K562 (cell line): Measurements from ENCODE around the gene AP2A2. TPM values are rescaled to one million over a fixed set of nuclear protein-coding genes. Genes with fewer than 3 reads are reported as not detected.

Experiments
- ATAC-seq: fragments of 200-7000 bp; cut with Tn5 transposase; 3 replicates; pipeline ENCODE4 v1.9.1; 2020; ENCODE audit warnings: moderate library complexity
- BruUV-seq: library from RNA; stranded (reverse); fragments of 400-500 nt; replicated peaks from 2 replicates; lab custom pipeline; 2021; lab: Mats Ljungman, UMichigan
- CTCF ChIA-PET: fragments of 300-600 bp; formaldehyde crosslinking; extraction: SDS; loops from one replicate; lab custom pipeline; 2021; ENCODE audit warnings: low intra/inter-chr PET ratio; lab: Yijun Ruan, JAX
- POLR2A ChIA-PET: fragments of 300-600, 350-650 bp; sonication (Branson Sonifier 250); formaldehyde crosslinking; extraction: SDS; loops from one replicate; lab custom pipeline; 2021; ENCODE audit warnings: antibody characterized with exemption, inconsistent platforms; lab: Yijun Ruan, JAX
- DNase-seq, 4 experiments: peaks; one replicate each; pipeline versions ENCODE4 v3.0.0 to v3.0.0-alpha.2; 2011 to 2018; ENCODE audit warnings: low spot score in 3 of 4, mixed read lengths in 3 of 4; ENCODE audit errors: extremely low read depth in 1 of 4
- FAIRE-seq: peaks from 2 replicates; lab custom pipeline; 2011; peaks lifted over from hg19 to GRCh38; lab: Jason Lieb, UNC
- H2AFZ ChIP-seq: 2 replicates; pipeline ENCODE4 v1.6.0; 2011; ENCODE audit warnings: low read depth, low read length, control low read depth, inconsistent platforms
- H3K27ac ChIP-seq: fragments of 200-600 bp; 3 replicates; pipeline ENCODE4 v1.8.0; 2011; ENCODE audit warnings: low read depth, mild to moderate bottlenecking, control low read depth, inconsistent platforms, low read length, moderate library complexity, mixed read lengths; ENCODE audit errors: extremely low read depth
- H3K27me3 ChIP-seq, 2 experiments: fragments of 300-600 bp in 1 of 2; 2 replicates in 1 of 2; 3 replicates in 1 of 2; pipeline versions ENCODE4 v1.6.0 to v1.8.0; 2011; ENCODE audit warnings: inconsistent platforms in 2 of 2, low read length in 2 of 2, mild to moderate bottlenecking in 1 of 2, mixed read lengths in 1 of 2, moderate library complexity in 1 of 2; ENCODE audit not compliant: control insufficient read depth in 2 of 2, insufficient read depth in 2 of 2
- H3K36me3 ChIP-seq: fragments of 300-600 bp; 3 replicates; pipeline ENCODE4 v1.8.0; 2011; ENCODE audit warnings: mild to moderate bottlenecking, low read length, inconsistent platforms; ENCODE audit not compliant: control insufficient read depth, insufficient read depth
- H3K4me1 ChIP-seq, 2 experiments: fragments of 200-600 bp in 1 of 2; replicated peaks in 1 of 2; 2 replicates in 1 of 2; 3 replicates in 1 of 2; pipeline versions ENCODE4 v1.5.1 to v1.8.0; 2011; ENCODE audit warnings: inconsistent platforms in 2 of 2, low read length in 2 of 2, mild to moderate bottlenecking in 1 of 2, mixed read lengths in 1 of 2, moderate library complexity in 1 of 2; ENCODE audit not compliant: control insufficient read depth in 2 of 2, insufficient read depth in 2 of 2
- H3K4me2 ChIP-seq: 2 replicates; pipeline ENCODE4 v1.6.1; 2011; ENCODE audit warnings: low read length, control low read depth, inconsistent platforms, mixed read lengths; ENCODE audit not compliant: insufficient read depth
- H3K4me3 ChIP-seq: fragments of 200-600 bp; sonication (generic), shearing (Covaris generic); 2 replicates; pipeline ENCODE4 v1.5.1; 2016; ENCODE audit warnings: control low read depth, inconsistent platforms
- H3K79me2 ChIP-seq: fragments of 200-600 bp; 3 replicates; pipeline ENCODE4 v1.8.0; 2011; ENCODE audit warnings: low read length, inconsistent platforms; ENCODE audit not compliant: control insufficient read depth, insufficient read depth
- H3K9ac ChIP-seq, 2 experiments: 2 replicates each; pipeline versions ENCODE4 v1.6.0 to v1.6.1; 2011; ENCODE audit warnings: low read depth in 2 of 2, low read length in 2 of 2, control low read depth in 1 of 2, inconsistent platforms in 1 of 2, mild to moderate bottlenecking in 1 of 2, mixed read lengths in 1 of 2; ENCODE audit not compliant: insufficient read depth in 1 of 2
- H3K9me1 ChIP-seq: one replicate; pipeline ENCODE4 v1.6.0; 2011; ENCODE audit warnings: inconsistent platforms, mild to moderate bottlenecking, low read length, moderate library complexity; ENCODE audit not compliant: control insufficient read depth, insufficient read depth
- H3K9me3 ChIP-seq: replicated peaks from 2 replicates; pipeline ENCODE4 v1.5.1; 2011; ENCODE audit warnings: low read depth, low read length, inconsistent platforms; ENCODE audit not compliant: control insufficient read depth, insufficient read depth
- H4K20me1 ChIP-seq: replicated peaks from 2 replicates; pipeline ENCODE4 v1.6.1; 2011; ENCODE audit warnings: low read length, inconsistent platforms, mixed read lengths; ENCODE audit not compliant: control insufficient read depth, insufficient read depth
- MAFF ChIP-seq: IDR thresholded peaks from 2 replicates; pipeline ENCODE4 v1.6.1; 2012; ENCODE audit warnings: low read length, improper control_type of control experiment
- POLR2G ChIP-seq: fragments of 200-400 bp; formaldehyde crosslinking; IDR thresholded peaks from 2 replicates; pipeline ENCODE4 v1.6.1; 2017; ENCODE audit warnings: low read depth, mild to moderate bottlenecking, antibody characterized with exemption, low read length, moderate library complexity
- PRMT5 ChIP-seq: sonication (generic); formaldehyde crosslinking; IDR thresholded peaks from 2 replicates; pipeline ENCODE4 v1.5.0; 2020; ENCODE audit warnings: missing genetic modification reagents
- WGBS: fragments of 100-300 bp; shearing (Covaris generic); methylation state at CpG from one replicate; pipeline ENCODE4 v1.1.6; 2016; ENCODE audit warnings: low coverage, mixed read lengths; ENCODE audit not compliant: insufficient coverage; ENCODE audit errors: missing lambda C conversion rate; 5-methylcytosine and 5-hydroxymethylcytosine counted together
- in situ Hi-C: fragments of 300-500 bp; cut with MboI; formaldehyde crosslinking; loops from 4 replicates; pipeline ENCODE4 v1.15.0; 2018; ENCODE audit warnings: inconsistent platforms, mixed read lengths
- intact Hi-C: fragments of 100-400 bp; cut with micrococcal nuclease; formaldehyde crosslinking; loops from 2 replicates; pipeline ENCODE4 v1.14.2; 2022
- polyA plus RNA-seq, 8 experiments: library from polyadenylated mRNA; depleted of rRNA in 4 of 8; stranded (reverse) in 5 of 8; unstranded in 3 of 8; fragments of >200 nt; fragmentation: Nextera tagmentation in 2 of 8; fragmentation: Illumina TruSeq in 1 of 8; extraction: Ambion mirVana in 2 of 8; extraction: Trizol in 1 of 8; gene quantifications; 2 replicates each; pipeline versions ENCODE4 v1.2.1 to v1.2.3, GENCODE V29; 2011 to 2014; ENCODE audit warnings: inconsistent platforms in 1 of 8, missing spikeins in 1 of 8
- total RNA-seq, 7 experiments: library from RNA; depleted of rRNA in 6 of 7; stranded (reverse); fragments of >200 nt in 6 of 7; fragmentation: Illumina TruSeq in 2 of 7; extraction: Trizol in 2 of 7; gene quantifications; 2 replicates each; pipeline versions ENCODE4 v1.2.1 to v1.2.3, GENCODE V29; 2011 to 2021; ENCODE audit warnings: low replicate concordance in 1 of 7

Gene AP2A2
- total and polyA plus RNA-seq, 9 of the 15 experiments (the other 6 are each of a cell fraction or from before 2014, with no cell fraction given), result 0.69 to 41.7 (median 15.2) TPM

DNA sequence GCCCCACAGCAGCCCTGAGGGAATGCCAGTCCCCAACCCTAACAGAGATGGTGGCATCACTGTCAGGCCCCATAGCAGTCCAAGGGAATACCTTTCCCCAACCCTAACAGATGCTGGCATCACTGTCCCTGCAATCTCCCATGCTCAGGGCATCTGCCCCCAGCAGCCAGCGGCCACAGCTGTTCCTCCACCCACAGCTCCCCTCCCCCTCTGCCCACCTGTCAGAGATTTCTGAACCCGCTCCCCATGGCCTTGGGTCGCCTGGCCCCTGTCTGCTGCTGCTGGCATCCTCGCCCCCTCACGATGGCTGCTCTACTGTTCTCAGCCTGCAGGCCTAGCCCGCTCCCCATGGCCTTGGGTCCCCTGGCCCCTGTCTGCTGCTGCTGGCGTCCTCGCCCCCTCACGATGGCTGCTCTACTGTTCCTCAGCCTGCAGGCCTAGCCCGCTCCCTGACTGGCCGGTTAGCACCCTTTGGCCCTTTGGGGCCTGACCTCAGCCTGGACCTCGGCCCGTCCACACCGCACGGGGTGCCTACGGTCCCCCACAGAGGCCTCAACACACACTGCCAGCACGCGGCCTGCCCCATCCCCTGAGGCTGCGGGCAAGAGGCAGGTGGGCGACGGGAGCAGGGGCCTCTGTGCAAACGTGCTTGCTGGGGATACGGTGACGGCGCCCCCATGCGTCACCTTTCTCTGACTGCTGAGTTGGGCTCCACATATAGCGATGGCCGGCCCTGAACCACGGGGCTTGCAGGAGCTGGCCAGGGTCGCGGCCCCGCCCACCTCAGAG lies 35.8 kb upstream of the AP2A2 start:
- no TSS peak for BruUV-seq
- intact Hi-C loops (no loop called here), in situ Hi-C loops (no loop called here)
- H4K20me1 ChIP-seq, result no peaks in the 10 kb centered on the region; the same call in 1 of the 2 replicates
- no peaks in the 10 kb centered on the region for H3K9me3 ChIP-seq
- ChIA-PET POLR2A (no interaction called here), CTCF (no interaction called here)
- no peak overlapping the region for H3K4me3 ChIP-seq
- H3K4me1 ChIP-seq, result peaks cover 0 to 59% of the 10 kb centered on the region in 2 experiments; a peak in 2 of 5 replicates
- H3K27me3 ChIP-seq, result no peaks in the 10 kb centered on the region
- no peak for DNase-seq
- TF ChIP-seq POLR2G (peak; percentile 53), MAFF (no peak), PRMT5 (CRISPR knock-in tag) (no peak)
- no peak for FAIRE-seq
- no peak for ATAC-seq
- H3K79me2 ChIP-seq, result no peaks in the 10 kb centered on the region
- WGBS, result 92% methylated on average over 28 of the region's 32 CpGs
- peak overlapping the region in 1 of 2 experiments; percentile 35; a peak in 1 of 4 replicates for H3K9ac ChIP-seq
- no peak overlapping the region for H3K27ac ChIP-seq
- H3K4me2 ChIP-seq, result no peak overlapping the region
- H2AFZ ChIP-seq, result no peak overlapping the region
- H3K9me1 ChIP-seq, result no peaks in the 10 kb centered on the region
- H3K36me3 ChIP-seq, result peaks cover 54% of the 10 kb centered on the region; the same call in 1 of the 3 replicates
